ENCODE results near the gene DEPP1.

- TF ChIP-seq CTCF (IDR thresholded peaks at IDR 0.05; ENCODE audit: low read depth, low read length, poor library complexity, severe bottlenecking) (no peak), EZH2phosphoT487 (IDR thresholded peaks at IDR 0.05; ENCODE audit: borderline replicate concordance, low read length) (no peak)
Measured at GRCh38 chr10:44955413-44956070, 23.1 kb downstream of the DEPP1 start.
